SK-N-SH (cell line): Measurements from ENCODE around the gene PRDM15. TPM values are rescaled to one million over a fixed set of nuclear protein-coding genes. Genes with fewer than 3 reads are reported as not detected.

Experiments
- CTCF ChIA-PET: fragments of 300-600, 350-600 bp; formaldehyde crosslinking; extraction: SDS; loops from one replicate; lab custom pipeline; 2021; lab: Yijun Ruan, JAX
- POLR2A ChIA-PET: fragments of 350-600 bp; sonication (Branson Sonifier 250); formaldehyde crosslinking; extraction: SDS; loops from one replicate; lab custom pipeline; 2020; ENCODE audit warnings: antibody characterized with exemption, inconsistent platforms; lab: Yijun Ruan, JAX
- DNase-seq: peaks from one replicate; pipeline ENCODE4 v3.0.0; 2012
- H2AFZ ChIP-seq: fragments of 200-600 bp; sonication (generic); 2 replicates; pipeline ENCODE4 v1.8.1; 2016; ENCODE audit warnings: antibody characterized with exemption, mild to moderate bottlenecking, low read depth
- H3F3A ChIP-seq: fragments of 200-600 bp; sonication (generic); replicated peaks from 2 replicates; pipeline ENCODE3; 2016; ENCODE audit warnings: antibody characterized with exemption, mild to moderate bottlenecking; ENCODE audit not compliant: insufficient read depth
- H3K27ac ChIP-seq, 2 experiments: fragments of 200-500 bp in 1 of 2; fragments of 200-600 bp in 1 of 2; sonication (Bioruptor generic) in 1 of 2; sonication (generic), shearing (Covaris generic) in 1 of 2; 2 replicates each; pipeline versions ENCODE4 v1.5.1 to v1.6.1; 2014 to 2016; ENCODE audit warnings: low read depth in 2 of 2, inconsistent platforms in 1 of 2, low read length in 1 of 2, mild to moderate bottlenecking in 1 of 2, mixed read lengths in 1 of 2
- H3K27me3 ChIP-seq: fragments of 200-600 bp; sonication (generic), shearing (Covaris generic); 2 replicates; pipeline ENCODE4 v1.6.1; 2016; ENCODE audit warnings: mixed run types; ENCODE audit not compliant: insufficient read depth
- H3K36me3 ChIP-seq, 2 experiments: fragments of 200-500 bp in 1 of 2; fragments of 200-600 bp in 1 of 2; sonication (Bioruptor generic) in 1 of 2; sonication (generic) in 1 of 2; replicated peaks in 1 of 2; 2 replicates each; pipeline versions ENCODE3 to v1.5.1; 2014 to 2016; ENCODE audit warnings: low read length in 1 of 2, mild to moderate bottlenecking in 1 of 2; ENCODE audit not compliant: insufficient read depth in 2 of 2, control insufficient read depth in 1 of 2
- H3K4me1 ChIP-seq, 2 experiments: fragments of 200-500 bp in 1 of 2; fragments of 200-600 bp in 1 of 2; sonication (Bioruptor generic) in 1 of 2; sonication (generic), shearing (Covaris generic) in 1 of 2; 2 replicates each; pipeline versions ENCODE4 v1.5.1 to v1.6.1; 2014 to 2016; ENCODE audit warnings: low read depth in 1 of 2, low read length in 1 of 2, mixed run types in 1 of 2; ENCODE audit not compliant: insufficient read depth in 2 of 2, control insufficient read depth in 1 of 2
- H3K4me2 ChIP-seq: fragments of 200-600 bp; sonication (generic), shearing (Covaris generic); 2 replicates; pipeline ENCODE4 v1.6.1; 2017; ENCODE audit warnings: mixed run types
- H3K4me3 ChIP-seq, 2 experiments: fragments of 200-500 bp in 1 of 2; fragments of 200-600 bp in 1 of 2; sonication (Bioruptor generic) in 1 of 2; sonication (generic), shearing (Covaris generic) in 1 of 2; 2 replicates each; pipeline versions ENCODE4 v1.5.1 to v1.8.1; 2014 to 2016; ENCODE audit warnings: low read depth in 2 of 2, inconsistent platforms in 1 of 2, low read length in 1 of 2, mild to moderate bottlenecking in 1 of 2, mixed read lengths in 1 of 2, moderate library complexity in 1 of 2
- H3K79me2 ChIP-seq: fragments of 200-600 bp; sonication (generic); 2 replicates; pipeline ENCODE4 v1.8.1; 2017; ENCODE audit warnings: mild to moderate bottlenecking; ENCODE audit not compliant: insufficient read depth
- H3K9ac ChIP-seq: fragments of 200-600 bp; sonication (generic); 2 replicates; pipeline ENCODE4 v1.6.1; 2017; ENCODE audit warnings: mixed run types
- H3K9me2 ChIP-seq: fragments of 200-600 bp; sonication (generic); 2 replicates; pipeline ENCODE4 v1.6.1; 2017; ENCODE audit warnings: mixed run types
- H3K9me3 ChIP-seq: fragments of 200-600 bp; sonication (generic); 2 replicates; pipeline ENCODE4 v1.6.1; 2017; ENCODE audit warnings: mixed run types, mild to moderate bottlenecking, moderate library complexity
- H4K20me1 ChIP-seq: fragments of 200-600 bp; sonication (generic); 2 replicates; pipeline ENCODE4 v1.6.1; 2017; ENCODE audit warnings: mild to moderate bottlenecking, mixed run types; ENCODE audit not compliant: insufficient read depth
- CHD2 ChIP-seq: fragments of 150-350 bp; IDR thresholded peaks from 2 replicates; pipeline ENCODE4 v1.6.1; 2018; ENCODE audit warnings: low read length; ENCODE audit not compliant: partially characterized antibody
- EP300 ChIP-seq, 2 experiments: IDR thresholded peaks; 2 replicates each; pipeline versions ENCODE4 v1.4.0 to v1.6.1; 2012; ENCODE audit warnings: borderline replicate concordance in 1 of 2, low read depth in 1 of 2, low read length in 1 of 2
- EZH2phosphoT487 ChIP-seq: fragments of 200-600 bp; sonication (generic); IDR thresholded peaks from 2 replicates; pipeline ENCODE4 v1.6.1; 2017; ENCODE audit warnings: low read depth, mixed run types, mild to moderate bottlenecking, antibody characterized with exemption, moderate library complexity, borderline replicate concordance
- FOSL2 ChIP-seq: IDR thresholded peaks from 2 replicates; pipeline ENCODE4 v1.4.0; 2012; ENCODE audit warnings: low read depth, mild to moderate bottlenecking, moderate library complexity, borderline replicate concordance
- GATA2 ChIP-seq: sonication (generic); formaldehyde crosslinking; IDR thresholded peaks from 2 replicates; pipeline ENCODE4 v1.5.0; 2020; ENCODE audit warnings: mild to moderate bottlenecking, missing genetic modification reagents
- NFIC ChIP-seq: IDR thresholded peaks from 2 replicates; pipeline ENCODE4 v1.4.0; 2012; ENCODE audit warnings: borderline replicate concordance
- NRF1 ChIP-seq: IDR thresholded peaks from 2 replicates; pipeline ENCODE4 v1.6.1; 2012; ENCODE audit warnings: low read depth, mild to moderate bottlenecking, low read length
- POLR2AphosphoS5 ChIP-seq: IDR thresholded peaks from 2 replicates; pipeline ENCODE4 v1.6.1; 2012; ENCODE audit warnings: low read depth, low read length
- RCOR1 ChIP-seq: fragments of 150-350 bp; IDR thresholded peaks from 2 replicates; pipeline ENCODE4 v1.6.1; 2017; ENCODE audit warnings: antibody characterized with exemption, low read length
- REST ChIP-seq: IDR thresholded peaks from 2 replicates; pipeline ENCODE4 v1.6.1; 2012; ENCODE audit warnings: mild to moderate bottlenecking, low read depth, low read length, moderate library complexity
- RFX5 ChIP-seq: IDR thresholded peaks from 2 replicates; pipeline ENCODE4 v1.6.1; 2012; ENCODE audit warnings: mild to moderate bottlenecking, improper control_type of control experiment, low read length
- SMC3 ChIP-seq: IDR thresholded peaks from 2 replicates; pipeline ENCODE4 v1.6.1; 2012; ENCODE audit warnings: low read depth, low read length, improper control_type of control experiment
- TAF1 ChIP-seq: IDR thresholded peaks from 2 replicates; pipeline ENCODE4 v1.6.1; 2012; ENCODE audit warnings: low read depth, mild to moderate bottlenecking, low read length, moderate library complexity, borderline replicate concordance
- TCF12 ChIP-seq: IDR thresholded peaks from 2 replicates; pipeline ENCODE4 v1.4.0; 2012
- TEAD4 ChIP-seq: IDR thresholded peaks from 2 replicates; pipeline ENCODE4 v1.4.0; 2012; ENCODE audit warnings: mild to moderate bottlenecking, borderline replicate concordance; ENCODE audit not compliant: insufficient read depth
- USF1 ChIP-seq: IDR thresholded peaks from 2 replicates; pipeline ENCODE4 v1.4.0; 2012; ENCODE audit warnings: low read depth, borderline replicate concordance
- WGBS: methylation state at CpG from one replicate; pipeline ENCODE4 v1.1.6; 2017; ENCODE audit warnings: low lambda C conversion rate; 5-methylcytosine and 5-hydroxymethylcytosine counted together
- polyA plus RNA-seq, 3 experiments: library from polyadenylated mRNA; depleted of rRNA; stranded (reverse); fragments of >200 nt; gene quantifications; 2 replicates each; pipeline ENCODE4 v1.2.3, GENCODE V29; 2012

PRDM15 gene
- polyA plus RNA-seq, 1 of the 3 experiments (the other 2 are of a cell fraction): 7.0 TPM

- Histone ChIP-seq H3K36me3 (peaks cover 4 to 37% of the 10 kb centered on the region in 2 experiments), H3K9me2 (no peaks in the 10 kb centered on the region), H3K9me3 (no peaks in the 10 kb centered on the region), H4K20me1 (no peaks in the 10 kb centered on the region), H3K4me3 (no peak overlapping the region), H3K27me3 (no peaks in the 10 kb centered on the region), H3K4me2 (no peak overlapping the region), H3F3A (no peaks in the 10 kb centered on the region), H3K4me1 (no peaks in the 10 kb centered on the region), H3K9ac (no peak overlapping the region), H3K79me2 (no peaks in the 10 kb centered on the region), H2AFZ (no peak overlapping the region), H3K27ac (no peak overlapping the region)
- WGBS: 96% methylated on average over 12 of the region's 12 CpGs
- TF ChIP-seq GATA2 (CRISPR knock-in tag): no peak
- no peak for TF ChIP-seq TAF1
- no peak for TF ChIP-seq NRF1
- no peak for TF ChIP-seq CHD2
- TF ChIP-seq TCF12: no peak
- no peak for TF ChIP-seq NFIC
- no peak for TF ChIP-seq FOSL2
- TF ChIP-seq RFX5: no peak
- no peak for TF ChIP-seq RCOR1
- TF ChIP-seq EZH2phosphoT487: no peak
- no peak for TF ChIP-seq POLR2AphosphoS5
- TF ChIP-seq EP300 (IDR thresholded peaks at IDR 0.05; ENCODE audit: borderline replicate concordance in 1 of 2, low read depth in 1 of 2, low read length in 1 of 2): no peak
- POLR2A ChIA-PET: no interaction called here
- DNase-seq: no peak
- CTCF ChIA-PET: interaction anchor here (0.9 kb wide), 1 partner anchor 11 kb away, joined by 4 read pairs; no protein-coding TSS in a partner anchor
Observed at GRCh38 chr21:41901099-41901498, 22.0 kb upstream of the PRDM15 start.

- WGBS: 98% methylated on average over 3 of the region's 6 CpGs
- Histone ChIP-seq H3F3A (no peaks in the 10 kb centered on the region), H3K4me3 (no peak overlapping the region), H3K4me1 (peaks cover 0 to 5% of the 10 kb centered on the region in 2 experiments; a peak in 2 of 4 replicates), H3K36me3 (peaks cover 4 to 32% of the 10 kb centered on the region in 2 experiments), H3K27ac (no peak overlapping the region), H3K27me3 (no peaks in the 10 kb centered on the region), H3K9me2 (no peaks in the 10 kb centered on the region), H2AFZ (no peak overlapping the region)
- DNase-seq: no peak
- no peak for TF ChIP-seq FOSL2
- no peak for TF ChIP-seq REST
- TF ChIP-seq TEAD4: no peak
- no peak for TF ChIP-seq USF1
- TF ChIP-seq SMC3: no peak
- TF ChIP-seq, all 33 proteins: peak for 0
- no peaks in the 10 kb centered on the region for H3K79me2 ChIP-seq
- H3K4me2 ChIP-seq: no peak overlapping the region
- POLR2A ChIA-PET: no interaction called here
- no peaks in the 10 kb centered on the region for H4K20me1 ChIP-seq
- no peak overlapping the region for H3K9ac ChIP-seq
- CTCF ChIA-PET: no interaction called here
- no peaks in the 10 kb centered on the region for H3K9me3 ChIP-seq
Observed at GRCh38 chr21:41900401-41900800, 21.3 kb upstream of the PRDM15 start.
